ENCODE results near the gene CBLN3.

- no peak for TF ChIP-seq EZH2 (IDR thresholded peaks at IDR 0.05; ENCODE audit: insufficient read depth, poor library complexity, severe bottlenecking)
- TF ChIP-seq EZH2phosphoT487 (IDR thresholded peaks at IDR 0.05; ENCODE audit: insufficient read depth, low read depth): no peak
These were observed 8.2 kb upstream of the CBLN3 start for GRCh38 chr14:24437736-24438067.

Measured in GM23248 (cell line).